GM18499 (cell line): ENCODE data around the gene TNFRSF8.
"Not testable (repeated sequence)": the region's sequence is repeated elsewhere in the genome, so short reads cannot be mapped to it uniquely, and the experiment has no call there.

Experiments used
- ATAC-seq: cut with Tn5 transposase; IDR thresholded peaks from one replicate; pipeline ENCODE4 v1.9.1; 2021; ENCODE audit warnings: moderate number of reproducible peaks; ENCODE audit not compliant: insufficient read depth, unreplicated experiment

Gene TNFRSF8

GRCh38 chr1:12082988-12083387 is 19.9 kb downstream of the TNFRSF8 start:
- no peak for ATAC-seq

DNA sequence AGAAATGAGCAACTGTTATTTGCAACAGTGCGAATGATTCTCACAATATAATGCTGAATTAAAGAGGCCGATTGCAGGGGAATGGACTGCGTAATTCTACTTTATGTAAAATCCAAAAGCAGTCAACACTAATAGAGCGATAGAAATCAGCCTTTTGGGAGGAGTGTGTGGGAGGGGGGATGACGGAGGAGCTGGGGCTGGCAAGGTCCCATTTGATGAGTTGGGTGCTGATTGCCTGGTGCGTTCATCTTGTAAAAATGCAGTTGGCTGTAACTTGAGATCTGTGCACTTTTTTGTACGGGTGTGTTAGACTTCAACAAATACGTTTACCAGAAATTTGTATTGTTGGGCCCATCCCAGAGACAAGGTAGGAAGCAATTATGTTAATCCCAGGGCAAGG is 20.7 kb downstream of the TNFRSF8 start:
- ATAC-seq, result no peak

DNA sequence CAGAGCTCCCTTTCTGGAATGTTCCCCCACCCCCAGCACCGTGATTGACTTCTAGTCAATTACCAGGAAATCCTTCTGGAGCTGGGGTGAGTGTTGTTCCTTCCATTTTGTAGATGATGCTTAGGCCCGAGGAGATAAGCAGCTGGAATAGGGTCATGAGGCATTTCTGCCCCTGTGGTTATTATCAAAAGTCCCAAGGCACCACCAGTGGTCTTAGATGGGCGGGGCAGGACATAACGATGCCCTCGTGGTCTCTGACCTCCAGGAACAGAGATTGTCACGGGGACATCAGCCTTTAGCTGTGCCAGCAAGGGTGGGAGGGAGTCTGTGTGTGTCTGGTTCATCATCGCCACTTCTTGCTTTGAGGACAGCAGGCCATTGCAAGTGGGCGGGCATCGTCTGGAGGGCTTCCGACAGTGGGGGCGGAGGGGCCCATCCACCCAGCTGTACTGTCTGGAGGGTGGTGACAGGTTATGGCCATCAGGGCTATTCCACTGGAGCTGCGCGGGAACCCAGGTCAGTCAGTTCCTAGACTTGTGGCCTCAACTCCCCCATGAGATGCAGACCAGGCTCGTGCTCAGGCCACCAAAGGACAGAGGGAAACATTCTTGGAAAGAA is 22.6 kb downstream of the TNFRSF8 start:
- ATAC-seq, result no peak

- ATAC-seq, result no peak
Measured at GRCh38 chr1:12087797-12088314, 24.8 kb downstream of the TNFRSF8 start.

GRCh38 chr1:12088607-12089006 is 25.5 kb downstream of the TNFRSF8 start:
- ATAC-seq, result no peak

- no peak for ATAC-seq
Measured at GRCh38 chr1:12090326-12090725, 27.2 kb downstream of the TNFRSF8 start.

DNA sequence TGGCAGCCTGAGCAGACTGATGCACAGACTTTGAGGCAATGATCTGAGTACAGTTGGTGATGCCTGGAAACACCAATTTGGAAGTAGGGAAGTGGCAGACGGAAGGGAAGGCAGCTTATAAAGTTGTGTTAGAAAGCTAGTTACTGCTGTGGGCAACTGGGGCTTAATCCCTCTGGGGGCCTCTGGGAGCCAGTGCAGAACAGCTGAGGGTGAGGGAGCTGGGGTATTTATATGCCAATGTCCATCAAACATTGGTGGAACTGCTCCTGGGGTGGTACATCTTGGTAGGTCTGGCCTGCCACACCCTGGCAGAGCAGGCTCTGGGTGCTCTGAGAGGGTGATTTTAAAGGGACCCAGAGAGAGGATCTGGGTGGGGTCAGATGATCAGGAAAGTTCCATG is 28.1 kb downstream of the TNFRSF8 start:
- no peak for ATAC-seq

GRCh38 chr1:12094180-12094579 is 31.1 kb downstream of the TNFRSF8 start:
- no peak for ATAC-seq

- no peak for ATAC-seq
Measured at GRCh38 chr1:12095452-12096263, 32.6 kb downstream of the TNFRSF8 start.

DNA sequence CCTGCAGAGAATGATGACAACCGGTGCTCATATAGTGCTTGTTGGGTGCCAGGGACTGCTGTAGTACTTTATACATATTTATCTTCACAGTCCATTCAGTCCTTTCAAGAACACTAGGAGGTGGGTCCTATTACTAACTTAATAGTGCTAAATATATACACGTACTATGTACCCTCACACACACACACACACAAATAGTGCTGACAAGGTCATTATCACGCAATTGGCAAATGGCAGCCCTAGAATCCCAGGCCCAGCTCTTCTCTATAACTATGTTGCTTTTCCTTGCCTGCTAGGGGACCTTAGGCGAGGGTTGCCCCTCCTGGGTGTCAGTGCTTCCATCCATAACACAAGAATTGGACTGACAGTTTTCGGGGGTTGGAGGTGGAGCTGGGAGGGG is 33.5 kb downstream of the TNFRSF8 start:
- no peak for ATAC-seq

DNA sequence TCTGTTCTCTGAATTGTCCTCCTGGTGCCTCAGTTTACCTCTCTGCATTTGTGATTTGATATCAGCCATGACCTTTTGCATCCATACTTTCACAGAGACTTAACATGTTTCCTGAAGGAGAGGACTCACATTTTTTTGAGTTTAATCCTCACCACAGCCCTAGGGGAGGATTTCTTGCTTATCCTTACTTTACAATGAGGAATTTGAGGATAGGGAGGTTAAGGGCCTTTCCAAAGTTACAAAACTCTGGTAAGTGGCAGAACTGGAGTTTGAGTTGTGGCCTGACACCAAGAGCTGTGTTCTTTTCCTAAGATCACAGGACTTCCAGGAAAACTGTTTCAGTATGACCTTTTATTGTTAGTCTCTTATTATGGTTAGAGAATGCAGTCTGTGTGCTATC is 34.2 kb downstream of the TNFRSF8 start:
- ATAC-seq, result no peak

DNA sequence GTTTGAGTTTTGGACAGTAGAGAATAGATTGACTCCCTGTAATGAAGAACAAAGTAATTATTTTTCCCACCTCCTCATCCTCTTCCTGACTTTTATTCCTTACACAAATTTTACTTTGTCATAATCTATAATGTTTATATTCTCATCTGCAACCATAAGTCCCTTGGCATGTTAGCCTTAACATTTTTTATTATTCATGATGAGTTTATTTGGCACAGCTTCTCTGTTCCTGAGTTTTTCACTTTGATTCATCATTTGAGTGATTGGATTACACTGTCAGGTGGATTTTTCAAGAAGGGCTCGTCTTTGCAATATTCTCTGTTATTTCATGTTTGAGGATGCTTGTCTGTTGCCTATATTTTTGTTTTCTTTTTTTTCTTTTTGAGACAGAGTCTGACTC is 35.7 kb downstream of the TNFRSF8 start:
- ATAC-seq, result no peak

DNA sequence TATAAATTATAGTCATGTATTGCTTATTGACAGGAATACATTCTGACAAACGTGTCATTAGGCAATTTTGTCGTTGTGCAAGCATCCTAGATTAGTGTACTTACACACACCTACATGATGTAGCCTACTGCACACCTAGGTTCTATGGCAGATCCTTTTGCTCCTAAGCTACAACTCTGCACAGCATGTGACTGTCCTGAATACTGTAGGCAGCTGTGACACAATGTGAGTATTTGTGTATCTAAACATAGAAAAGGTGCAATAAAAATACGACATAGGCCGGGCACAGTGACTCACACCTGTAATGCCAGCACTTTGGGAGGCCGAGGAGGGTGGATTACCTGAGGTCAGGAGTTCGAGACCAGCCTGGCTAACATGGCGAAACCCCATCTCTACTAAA is 36.5 kb downstream of the TNFRSF8 start:
- ATAC-seq, result no peak

DNA sequence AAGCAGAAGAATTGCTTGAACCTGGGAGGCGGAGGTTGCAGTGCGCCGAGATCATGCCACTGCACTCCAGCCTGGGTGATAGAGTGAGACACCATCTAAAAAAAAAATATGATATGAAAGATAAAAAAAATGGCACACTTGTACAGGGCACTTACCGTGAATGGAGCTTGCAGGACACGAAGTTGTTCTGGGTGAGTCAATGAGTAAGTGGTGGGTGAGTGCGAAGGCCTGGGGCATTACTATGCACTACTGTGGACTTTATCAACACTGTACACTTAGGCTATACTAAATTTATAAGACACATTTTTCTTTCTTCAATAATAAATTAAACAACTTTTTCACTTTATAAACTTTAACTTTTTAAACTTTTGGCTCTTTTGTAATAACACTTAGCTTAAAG is 37.0 kb downstream of the TNFRSF8 start:
- ATAC-seq, result no peak

- ATAC-seq, result not testable (repeated sequence)
Measured at GRCh38 chr1:12101120-12101519, 38.0 kb downstream of the TNFRSF8 start.

DNA sequence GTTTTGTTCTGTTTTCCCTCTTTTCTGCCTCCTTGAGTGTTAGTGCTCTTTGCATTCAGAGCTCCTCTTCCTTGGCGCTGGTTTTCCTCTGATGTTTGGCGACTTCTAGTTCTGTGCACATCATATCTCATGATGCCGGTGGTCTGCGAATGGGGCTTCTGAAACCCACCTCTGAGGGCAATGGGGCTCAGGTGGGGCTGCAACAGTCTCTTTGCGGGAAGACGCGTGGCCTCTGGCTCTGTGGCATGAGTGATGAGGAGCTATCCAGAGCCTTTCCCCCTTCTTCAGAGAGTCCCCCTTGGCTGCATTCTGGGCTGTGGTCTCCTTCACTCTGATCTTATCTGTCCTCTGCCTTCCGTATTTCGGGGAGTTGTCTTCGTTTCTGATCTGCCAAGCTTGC is 39.0 kb downstream of the TNFRSF8 start:
- ATAC-seq, result no peak

GRCh38 chr1:12104417-12104816 is 41.3 kb downstream of the TNFRSF8 start:
- no peak for ATAC-seq

GRCh38 chr1:12106153-12106552 is 43.0 kb downstream of the TNFRSF8 start:
- no peak for ATAC-seq

DNA sequence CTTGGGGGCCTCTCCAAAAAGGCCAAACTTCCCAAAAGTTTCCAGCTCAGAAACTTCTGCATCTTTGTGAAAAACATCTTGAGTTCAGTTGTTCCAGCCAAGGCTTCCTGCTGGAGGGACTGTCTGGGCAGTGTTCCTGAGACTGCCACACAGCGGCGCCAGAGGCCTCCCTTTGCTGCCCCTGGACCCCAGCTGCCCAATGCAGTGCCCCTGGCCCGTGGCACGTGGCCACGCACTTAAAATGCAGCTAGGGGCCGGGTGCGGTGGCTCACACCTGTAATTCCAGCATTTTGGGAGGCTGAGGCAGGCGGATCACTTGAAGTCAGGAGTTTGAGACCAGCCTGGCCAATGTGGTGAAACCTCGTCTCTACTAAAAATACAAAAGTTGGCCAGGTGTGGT is 43.8 kb downstream of the TNFRSF8 start:
- not testable (repeated sequence) for ATAC-seq

GRCh38 chr1:12107718-12108117 is 44.6 kb downstream of the TNFRSF8 start:
- ATAC-seq, result no peak

GRCh38 chr1:12109901-12110300 is 46.8 kb downstream of the TNFRSF8 start:
- ATAC-seq, result no peak

DNA sequence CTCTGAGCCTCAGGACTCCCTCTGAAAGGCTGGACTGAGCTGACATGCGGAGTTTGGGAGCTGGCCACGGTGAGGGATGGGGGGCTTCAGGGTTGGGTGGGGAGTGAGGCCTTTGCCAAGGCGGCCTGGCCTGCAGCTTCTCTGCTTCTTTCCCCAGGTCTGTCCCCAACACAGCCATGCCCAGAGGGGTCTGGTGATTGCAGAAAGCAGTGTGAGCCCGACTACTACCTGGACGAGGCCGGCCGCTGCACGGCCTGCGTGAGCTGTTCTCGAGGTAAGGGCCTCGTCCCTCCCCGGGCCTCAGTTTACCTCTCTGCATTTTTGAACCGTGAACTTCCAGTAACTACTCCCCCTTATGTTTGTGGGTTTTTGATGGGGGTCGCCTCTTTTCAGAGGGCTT is 48.6 kb downstream of the TNFRSF8 start:
- ATAC-seq, result no peak
